BJ (cell line): ENCODE data around the gene KRT77. TPM values are rescaled to one million over a fixed set of nuclear protein-coding genes. Genes with fewer than 3 reads are reported as not detected.

Source experiments
- CTCF ChIA-PET: fragments of 350-600 bp; formaldehyde crosslinking; extraction: SDS; loops from one replicate; lab custom pipeline; 2021; ENCODE audit warnings: antibody characterized with exemption, inconsistent platforms; lab: Yijun Ruan, JAX
- POLR2A ChIA-PET: fragments of 300-600 bp; sonication (Branson Sonifier 250); formaldehyde crosslinking; extraction: SDS; loops from one replicate; lab custom pipeline; 2021; ENCODE audit warnings: antibody characterized with exemption; lab: Charles Lee
- DNase-seq: peaks from one replicate; pipeline ENCODE4 v3.0.0-alpha.2; 2011; ENCODE audit warnings: low read depth
- H3K27me3 ChIP-seq: 2 replicates; pipeline ENCODE4 v1.6.0; 2011; ENCODE audit warnings: low read length; ENCODE audit not compliant: control insufficient read depth, insufficient read depth
- H3K36me3 ChIP-seq: 2 replicates; pipeline ENCODE4 v1.5.1; 2011; ENCODE audit warnings: low read length; ENCODE audit not compliant: control insufficient read depth, insufficient read depth
- H3K4me3 ChIP-seq: 2 replicates; pipeline ENCODE4 v1.5.1; 2011; ENCODE audit warnings: low read depth, mild to moderate bottlenecking, control low read depth, low read length
- CTCF ChIP-seq: IDR thresholded peaks from 2 replicates; pipeline ENCODE4 v1.5.1; 2011; ENCODE audit warnings: low read depth, mild to moderate bottlenecking, control low read depth, inconsistent platforms, low read length, moderate library complexity; ENCODE audit not compliant: insufficient read depth
- polyA plus RNA-seq: library from polyadenylated mRNA; depleted of rRNA; stranded (reverse); fragments of >200 nt; gene quantifications from 2 replicates; pipeline ENCODE4 v1.2.3, GENCODE V29; 2011

KRT77 gene
- polyA plus RNA-seq, 1 experiment, result not detected

DNA sequence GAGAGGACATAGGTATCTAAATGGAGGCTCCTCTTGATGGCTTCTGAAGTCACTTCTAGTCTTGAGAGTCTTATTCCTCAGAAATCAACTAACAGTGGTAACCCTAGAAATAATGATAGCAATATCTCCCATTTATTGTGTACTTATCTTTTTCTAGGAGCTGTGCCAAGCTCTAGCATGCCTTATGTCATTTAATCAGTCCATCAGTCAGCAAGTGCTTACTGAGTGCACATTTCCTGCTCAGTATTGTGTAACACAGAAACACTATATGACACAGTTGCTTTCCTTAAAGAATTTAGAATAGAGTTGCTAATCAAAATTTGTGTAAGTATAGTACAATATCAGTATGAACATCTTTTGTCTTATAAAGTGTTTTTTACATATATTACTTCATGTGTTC lies 37.3 kb upstream of the KRT77 start:
- no peak for TF ChIP-seq CTCF
- Histone ChIP-seq H3K36me3 (no peaks in the 10 kb centered on the region), H3K4me3 (no peak overlapping the region), H3K27me3 (peaks cover 2% of the 10 kb centered on the region; the same call in 1 of the 2 replicates)
- no peak for DNase-seq
- CTCF ChIA-PET, result no interaction called here
- POLR2A ChIA-PET, result no interaction called here

DNA sequence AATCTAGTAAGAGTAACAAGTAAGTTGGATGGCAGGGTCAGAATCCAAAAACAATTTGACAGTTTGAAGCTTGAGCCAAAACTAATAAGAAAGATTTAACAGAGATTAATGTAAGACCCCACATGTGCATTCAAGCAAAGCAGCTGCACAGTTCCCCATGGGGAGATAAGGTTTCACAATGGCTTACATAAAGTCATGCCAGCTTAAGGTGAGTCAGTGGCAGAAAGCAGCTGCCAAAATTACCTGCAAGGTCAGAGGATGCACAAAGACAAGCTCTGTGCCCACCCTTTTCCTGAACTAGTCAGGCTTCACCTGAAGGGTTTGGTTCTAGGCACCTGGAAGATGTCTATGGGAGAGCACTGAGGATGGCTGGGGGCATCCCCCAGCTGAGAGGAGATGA lies 36.6 kb upstream of the KRT77 start:
- CTCF ChIA-PET, result no interaction called here
- peaks cover 2% of the 10 kb centered on the region for H3K27me3 ChIP-seq
- DNase-seq, result no peak
- H3K36me3 ChIP-seq, result no peaks in the 10 kb centered on the region
- TF ChIP-seq CTCF, result no peak
- no peak overlapping the region for H3K4me3 ChIP-seq
- POLR2A ChIA-PET, result no interaction called here

DNA sequence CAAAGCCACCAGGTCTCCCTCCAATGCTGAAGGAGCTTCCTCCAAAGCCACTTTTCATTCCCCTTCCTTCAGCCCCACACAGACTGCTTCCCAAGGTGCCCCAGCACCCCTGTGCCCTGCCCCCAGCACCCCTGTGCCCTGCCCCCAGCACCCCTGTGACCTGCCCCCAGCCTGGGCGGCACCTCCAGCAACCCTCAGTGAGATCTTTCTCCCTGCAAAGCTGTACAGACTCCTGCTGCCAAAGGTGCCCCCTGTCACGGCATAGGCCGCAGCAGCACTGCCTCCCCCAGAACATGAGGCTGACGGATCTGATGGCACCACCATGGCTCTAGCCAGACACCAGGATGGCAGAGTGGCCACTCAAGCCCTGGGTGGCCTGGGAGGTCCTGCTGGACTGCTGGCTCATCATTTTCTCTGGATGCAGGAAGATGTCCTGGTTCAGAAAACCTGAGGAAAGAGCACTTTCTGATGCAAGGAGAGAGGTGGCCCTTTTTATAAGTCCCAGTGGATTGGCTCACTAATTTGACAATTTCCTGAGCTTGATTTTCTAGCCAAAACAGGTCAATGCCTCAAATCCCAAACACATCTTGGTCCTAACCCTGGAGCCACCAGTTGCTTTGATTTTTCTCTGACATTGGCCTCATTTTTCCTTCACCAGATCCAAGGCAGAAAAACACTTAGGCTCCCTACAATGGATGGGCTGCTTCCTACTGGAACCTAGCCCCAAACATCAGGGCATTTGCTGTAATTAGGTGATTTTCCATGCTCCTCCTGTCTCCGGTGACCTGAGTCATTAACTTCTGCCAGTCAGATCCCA lies 32.7 kb upstream of the KRT77 start:
- ChIA-PET POLR2A (no interaction called here), CTCF (interaction anchor here (0.8 kb wide), 1 partner anchor 364 kb away, joined by 3 read pairs; no protein-coding TSS in a partner anchor)

GRCh38 chr12:52735106-52735505 lies 31.8 kb upstream of the KRT77 start:
- H3K27me3 ChIP-seq, result peaks cover 2% of the 10 kb centered on the region
- H3K4me3 ChIP-seq, result no peak overlapping the region
- H3K36me3 ChIP-seq, result no peaks in the 10 kb centered on the region
- POLR2A ChIA-PET, result no interaction called here
- TF ChIP-seq CTCF, result no peak
- no peak for DNase-seq
- CTCF ChIA-PET, result interaction anchor here (2.0 kb wide), 1 partner anchor 144 kb away, joined by 6 read pairs; no protein-coding TSS in a partner anchor

More for the DNA sequence above, 32.7 kb upstream of the KRT77 start:
- no peak for DNase-seq
- no peak for TF ChIP-seq CTCF
- H3K4me3 ChIP-seq, result no peak overlapping the region
- no peaks in the 10 kb centered on the region for H3K36me3 ChIP-seq
- H3K27me3 ChIP-seq, result peaks cover 2% of the 10 kb centered on the region

GRCh38 chr12:52730793-52731192 lies 27.5 kb upstream of the KRT77 start:
- no peak for TF ChIP-seq CTCF
- no peak overlapping the region for H3K4me3 ChIP-seq
- CTCF ChIA-PET, result no interaction called here
- H3K36me3 ChIP-seq, result no peaks in the 10 kb centered on the region
- H3K27me3 ChIP-seq, result no peaks in the 10 kb centered on the region; the same call in none of the 2 replicates
- POLR2A ChIA-PET, result no interaction called here
- DNase-seq, result no peak
